Gastrocnemius medialis (tissue), 4 donors: Measurements from ENCODE around the gene SPINK5.
"Not testable (repeated sequence)": the region's sequence is repeated elsewhere in the genome, so short reads cannot be mapped to it uniquely, and the experiment has no call there.

ENCODE experiments used
- CTCF ChIP-seq, 5 experiments: fragments of 450-650 bp in 3 of 5; fragments of 200-600 bp in 2 of 5; sonication (generic) in 2 of 5; IDR thresholded peaks in 4 of 5; conservative IDR thresholded peaks in 1 of 5; 1 replicate in 4 of 5; 2 replicates in 1 of 5; pipeline ENCODE4 v1.5.1; 2016 to 2019; ENCODE audit warnings: antibody characterized with exemption in 5 of 5, mild to moderate bottlenecking in 3 of 5, moderate library complexity in 3 of 5
- POLR2A ChIP-seq, 2 donors: fragments of 450-650 bp; IDR thresholded peaks; one replicate each; pipeline ENCODE4 v1.6.1; 2017; ENCODE audit warnings: antibody characterized with exemption in 2 of 2, mild to moderate bottlenecking in 2 of 2, moderate library complexity in 2 of 2

GRCh38 chr5:148055160-148055559, 8.6 kb upstream of the SPINK5 start:
- TF ChIP-seq CTCF (IDR thresholded peaks at IDR 0.05 in 4 of 5, conservative IDR thresholded peaks at IDR 0.05 in 1 of 5); POLR2A (IDR thresholded peaks at IDR 0.05): not testable (repeated sequence)
